Measurements from ENCODE around the gene MICOS13.

The MICOS13 gene

GRCh38 chr19:5714816-5715215 is 34.5 kb upstream of the MICOS13 start:
- Histone ChIP-seq H3K27ac (ENCODE audit: extremely low read depth, low read depth, low read length) (no peak overlapping the region), H3K36me3 (ENCODE audit: control insufficient read depth in 2 of 2, insufficient read depth in 1 of 2, low read length in 2 of 2) (peaks cover 37 to 56% of the 10 kb centered on the region in 2 experiments; a peak in 2 of 3 replicates), H3K4me3 (ENCODE audit: low read depth, low read length) (no peak overlapping the region), H3K4me1 (ENCODE audit: control insufficient read depth, insufficient read depth, low read length) (peaks cover 12% of the 10 kb centered on the region; the same call in 1 of the 2 replicates), H3K9me3 (ENCODE audit: control insufficient read depth, insufficient read depth, low read depth, low read length) (no peaks in the 10 kb centered on the region)
- ChIA-PET POLR2A (interaction anchor here (1.2 kb wide), 1 partner anchor 25 kb away, joined by 3 read pairs; the partner anchor contains the start of gene RPL36), CTCF (interaction anchor here (0.6 to 1.2 kb wide), 6 partner anchors 25 to 1363 kb away, joined by 3 to 5 read pairs (median 4); partner anchors contain the start of gene RPL36)
- TF ChIP-seq ZNF140 (tag by site-specific recombination; IDR thresholded peaks at IDR 0.05) (no peak), KLF1 (tag by site-specific recombination; IDR thresholded peaks at IDR 0.05) (peak; percentile 29; the same call in 1 of the 2 replicates)

- no peak overlapping the region for H3K4me3 ChIP-seq (ENCODE audit: low read depth, low read length)
- ChIA-PET CTCF (interaction anchor here (1.4 to 2.3 kb wide), 2 partner anchors 24 to 26 kb away, joined by 3 to 15 read pairs; partner anchors contain the start of gene RPL36), POLR2A (interaction anchor here (1.0 kb wide), 2 partner anchors 18 to 22 kb away, joined by 3 to 5 read pairs; no protein-coding TSS in a partner anchor)
- TF ChIP-seq, protein P1, sequence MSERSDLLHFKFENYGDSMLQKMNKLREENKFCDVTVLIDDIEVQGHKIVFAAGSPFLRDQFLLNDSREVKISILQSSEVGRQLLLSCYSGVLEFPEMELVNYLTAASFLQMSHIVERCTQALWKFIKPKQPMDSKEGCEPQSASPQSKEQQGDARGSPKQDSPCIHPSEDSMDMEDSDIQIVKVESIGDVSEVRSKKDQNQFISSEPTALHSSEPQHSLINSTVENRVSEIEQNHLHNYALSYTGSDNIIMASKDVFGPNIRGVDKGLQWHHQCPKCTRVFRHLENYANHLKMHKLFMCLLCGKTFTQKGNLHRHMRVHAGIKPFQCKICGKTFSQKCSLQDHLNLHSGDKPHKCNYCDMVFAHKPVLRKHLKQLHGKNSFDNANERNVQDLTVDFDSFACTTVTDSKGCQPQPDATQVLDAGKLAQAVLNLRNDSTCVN (tag by site-specific recombination; optimal IDR thresholded peaks at IDR 0.05): no peak
- TF ChIP-seq HOXC10 (CRISPR knock-in tag; IDR thresholded peaks at IDR 0.05) (no peak), AEBP2 (tag by site-specific recombination; IDR thresholded peaks at IDR 0.05; ENCODE audit: borderline replicate concordance) (no peak), ZNF544 (tag by site-specific recombination; IDR thresholded peaks at IDR 0.05) (no peak), ZNF639 (tag by site-specific recombination; IDR thresholded peaks at IDR 0.05) (no peak), ZNF830 (tag by site-specific recombination; IDR thresholded peaks at IDR 0.05; ENCODE audit: low read depth) (no peak), PRDM1 (tag by site-specific recombination; IDR thresholded peaks at IDR 0.05) (no peak), ZEB2 (tag by site-specific recombination; IDR thresholded peaks at IDR 0.05) (no peak), ZNF571 (tag by site-specific recombination; IDR thresholded peaks at IDR 0.05) (no peak)
- TF ChIP-seq, protein P2, sequence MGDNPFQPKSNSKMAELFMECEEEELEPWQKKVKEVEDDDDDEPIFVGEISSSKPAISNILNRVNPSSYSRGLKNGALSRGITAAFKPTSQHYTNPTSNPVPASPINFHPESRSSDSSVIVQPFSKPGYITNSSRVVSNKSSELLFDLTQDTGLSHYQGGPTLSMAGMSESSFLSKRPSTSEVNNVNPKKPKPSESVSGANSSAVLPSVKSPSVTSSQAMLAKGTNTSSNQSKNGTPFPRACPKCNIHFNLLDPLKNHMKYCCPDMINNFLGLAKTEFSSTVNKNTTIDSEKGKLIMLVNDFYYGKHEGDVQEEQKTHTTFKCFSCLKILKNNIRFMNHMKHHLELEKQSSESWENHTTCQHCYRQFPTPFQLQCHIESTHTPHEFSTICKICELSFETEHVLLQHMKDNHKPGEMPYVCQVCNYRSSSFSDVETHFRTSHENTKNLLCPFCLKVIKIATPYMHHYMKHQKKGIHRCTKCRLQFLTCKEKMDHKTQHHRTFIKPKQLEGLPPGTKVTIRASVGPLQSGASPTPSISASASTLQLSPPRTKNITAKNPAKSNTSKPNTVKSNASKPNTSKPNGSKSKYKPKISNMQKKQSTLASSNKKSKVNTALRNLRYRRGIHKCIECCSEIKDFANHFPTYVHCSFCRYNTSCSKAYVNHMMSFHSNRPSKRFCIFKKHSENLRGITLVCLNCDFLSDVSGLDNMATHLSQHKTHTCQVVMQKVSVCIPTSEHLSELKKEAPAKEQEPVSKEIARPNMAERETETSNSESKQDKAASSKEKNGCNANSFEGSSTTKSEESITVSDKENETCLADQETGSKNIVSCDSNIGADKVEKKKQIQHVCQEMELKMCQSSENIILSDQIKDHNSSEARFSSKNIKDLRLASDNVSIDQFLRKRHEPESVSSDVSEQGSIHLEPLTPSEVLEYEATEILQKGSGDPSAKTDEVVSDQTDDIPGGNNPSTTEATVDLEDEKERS (tag by site-specific recombination; IDR thresholded peaks at IDR 0.05): no peak
- peaks cover 45 to 66% of the 10 kb centered on the region in 2 experiments; a peak in 2 of 3 replicates for H3K36me3 ChIP-seq (ENCODE audit: control insufficient read depth in 2 of 2, insufficient read depth in 1 of 2, low read length in 2 of 2)
- no peaks in the 10 kb centered on the region for H3K9me3 ChIP-seq (ENCODE audit: control insufficient read depth, insufficient read depth, low read depth, low read length)
- peaks cover 8% of the 10 kb centered on the region; the same call in 1 of the 2 replicates for H3K4me1 ChIP-seq (ENCODE audit: control insufficient read depth, insufficient read depth, low read length)
- H3K27ac ChIP-seq (ENCODE audit: extremely low read depth, low read depth, low read length): no peak overlapping the region
Observed at GRCh38 chr19:5713228-5713627, 32.9 kb upstream of the MICOS13 start.

DNA sequence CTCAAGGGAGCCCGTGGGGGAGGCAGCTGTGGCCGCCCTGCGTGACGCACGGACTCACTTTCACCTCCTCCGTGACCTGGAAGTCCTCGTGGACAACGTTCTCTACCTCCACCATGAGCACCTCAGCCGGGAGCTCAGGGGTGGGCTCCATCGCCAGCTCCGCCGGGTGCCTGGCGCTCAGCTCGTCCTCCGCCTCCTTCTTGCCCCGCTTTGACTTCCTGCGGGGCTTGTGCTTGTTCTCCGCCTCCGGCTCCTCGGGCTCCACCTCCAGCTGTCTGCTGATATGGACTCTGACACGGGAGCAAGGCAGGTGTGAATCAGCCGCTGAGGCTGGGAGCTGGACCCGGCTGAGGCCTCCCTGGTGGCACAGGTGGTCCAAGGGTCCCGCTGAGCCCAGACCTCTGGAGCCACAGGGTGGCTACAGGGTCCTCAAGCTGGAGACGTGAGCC is 31.4 kb upstream of the MICOS13 start:
- CTCF ChIA-PET: interaction anchor here (2.3 kb wide), 1 partner anchor 23 kb away, joined by 15 read pairs; the partner anchor contains the start of gene RPL36
- H3K4me1 ChIP-seq (ENCODE audit: control insufficient read depth, insufficient read depth, low read length): no peaks in the 10 kb centered on the region
- H3K9me3 ChIP-seq (ENCODE audit: control insufficient read depth, insufficient read depth, low read depth, low read length): no peaks in the 10 kb centered on the region
- POLR2A ChIA-PET: interaction anchor here (1.0 to 2.9 kb wide), 4 partner anchors 9 to 22 kb away, joined by 3 to 14 read pairs (median 10); partner anchors contain the start of genes CATSPERD, LONP1 and RPL36
- H3K4me3 ChIP-seq (ENCODE audit: low read depth, low read length): no peak overlapping the region
- no peak overlapping the region for H3K27ac ChIP-seq (ENCODE audit: extremely low read depth, low read depth, low read length)
- peaks cover 38 to 69% of the 10 kb centered on the region in 2 experiments; a peak in 2 of 3 replicates for H3K36me3 ChIP-seq (ENCODE audit: control insufficient read depth in 2 of 2, insufficient read depth in 1 of 2, low read length in 2 of 2)
- peak; percentile 69; the same call in 1 of the 2 replicates for TF ChIP-seq ZBTB6 (tag by site-specific recombination; IDR thresholded peaks at IDR 0.05)
- TF ChIP-seq ZNF560 (tag by site-specific recombination; IDR thresholded peaks at IDR 0.05; ENCODE audit: borderline replicate concordance): no peak
- TF ChIP-seq ZNF239 (tag by site-specific recombination; IDR thresholded peaks at IDR 0.05): no peak
- no peak for TF ChIP-seq ZNF623 (tag by site-specific recombination; IDR thresholded peaks at IDR 0.05)

Data from HEK293 (cell line).